ENCODE results near the gene ZFYVE27.

DNA sequence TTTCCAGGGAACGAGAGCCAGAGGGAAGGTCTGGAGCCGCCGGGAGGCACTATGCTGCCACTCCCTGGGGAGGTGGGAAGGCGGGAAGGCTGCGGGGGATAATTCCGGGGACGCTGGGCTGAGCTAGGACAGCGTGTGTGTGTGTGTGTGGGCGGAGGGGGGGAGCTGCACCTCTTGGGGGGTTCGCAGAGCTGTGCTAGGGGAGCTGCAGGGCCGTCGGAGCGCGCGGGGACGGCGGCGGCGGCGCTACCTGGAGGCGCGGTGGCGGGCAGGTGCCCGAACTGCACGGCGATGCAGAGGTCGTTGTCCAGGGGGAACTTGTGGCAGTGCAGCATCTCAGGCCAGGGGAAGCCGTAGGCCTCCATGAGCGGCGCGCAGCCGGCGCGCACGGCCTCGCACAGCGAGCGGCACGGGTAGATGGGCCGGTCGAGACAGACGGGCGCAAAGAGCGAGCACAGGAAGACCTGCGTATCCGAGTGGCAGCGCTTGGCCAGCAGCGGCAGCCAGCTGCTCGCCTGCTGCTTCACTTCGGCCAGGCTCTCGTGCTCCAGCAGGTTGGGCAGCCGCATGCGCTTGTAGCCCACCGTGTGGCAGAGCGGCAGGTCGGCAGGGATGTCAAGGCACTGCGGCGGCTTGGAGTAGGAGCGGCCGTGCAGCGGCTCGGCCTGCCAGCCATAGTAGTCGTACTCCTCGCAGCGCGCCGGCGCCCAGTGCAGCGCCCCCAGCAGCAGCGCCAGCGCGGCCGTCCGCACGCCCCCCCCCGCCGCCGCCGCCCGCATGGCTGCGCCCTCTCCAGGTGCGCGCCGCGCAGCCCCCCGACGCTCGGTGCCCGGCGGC lies 34.3 kb downstream of the ZFYVE27 start:
- TF ChIP-seq, protein P1, sequence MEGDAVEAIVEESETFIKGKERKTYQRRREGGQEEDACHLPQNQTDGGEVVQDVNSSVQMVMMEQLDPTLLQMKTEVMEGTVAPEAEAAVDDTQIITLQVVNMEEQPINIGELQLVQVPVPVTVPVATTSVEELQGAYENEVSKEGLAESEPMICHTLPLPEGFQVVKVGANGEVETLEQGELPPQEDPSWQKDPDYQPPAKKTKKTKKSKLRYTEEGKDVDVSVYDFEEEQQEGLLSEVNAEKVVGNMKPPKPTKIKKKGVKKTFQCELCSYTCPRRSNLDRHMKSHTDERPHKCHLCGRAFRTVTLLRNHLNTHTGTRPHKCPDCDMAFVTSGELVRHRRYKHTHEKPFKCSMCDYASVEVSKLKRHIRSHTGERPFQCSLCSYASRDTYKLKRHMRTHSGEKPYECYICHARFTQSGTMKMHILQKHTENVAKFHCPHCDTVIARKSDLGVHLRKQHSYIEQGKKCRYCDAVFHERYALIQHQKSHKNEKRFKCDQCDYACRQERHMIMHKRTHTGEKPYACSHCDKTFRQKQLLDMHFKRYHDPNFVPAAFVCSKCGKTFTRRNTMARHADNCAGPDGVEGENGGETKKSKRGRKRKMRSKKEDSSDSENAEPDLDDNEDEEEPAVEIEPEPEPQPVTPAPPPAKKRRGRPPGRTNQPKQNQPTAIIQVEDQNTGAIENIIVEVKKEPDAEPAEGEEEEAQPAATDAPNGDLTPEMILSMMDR (IDR thresholded peaks at IDR 0.05): no peak
- TF ChIP-seq EP300 (IDR thresholded peaks at IDR 0.05) (no peak), POLR2A (IDR thresholded peaks at IDR 0.05) (no peak)

Data from ovary (tissue), 3 donors.